Transverse colon (tissue), 4 donors: Measurements from ENCODE around the gene LMNTD2. TPM values are rescaled to one million over a fixed set of nuclear protein-coding genes. Genes with fewer than 3 reads are reported as not detected.

Experiments
- DNase-seq: peaks from one replicate; pipeline ENCODE4 v3.0.0-alpha.2; 2019
- H3K27ac ChIP-seq, 4 donors: fragments of 200-600 bp; sonication (generic); 2 replicates each; pipeline ENCODE4 v1.5.1; 2016 to 2018; ENCODE audit warnings: inconsistent platforms in 4 of 4
- H3K27me3 ChIP-seq: fragments of 200-600 bp; sonication (generic); 2 replicates; pipeline ENCODE4 v1.5.1; 2017; ENCODE audit warnings: inconsistent platforms
- H3K36me3 ChIP-seq, 4 donors: fragments of 200-600 bp; sonication (generic); 2 replicates each; pipeline ENCODE4 v1.5.1; 2017 to 2019; ENCODE audit warnings: inconsistent platforms in 4 of 4
- H3K4me1 ChIP-seq, 4 donors: fragments of 200-600 bp; sonication (generic); 2 replicates each; pipeline ENCODE4 v1.5.1; 2017 to 2020; ENCODE audit warnings: inconsistent platforms in 4 of 4
- H3K4me3 ChIP-seq, 4 donors: fragments of 200-600 bp; sonication (generic); 1 replicate in 1 of 4; 2 replicates in 3 of 4; pipeline versions ENCODE4 v1.5.1 to v1.6.1; 2017 to 2019; ENCODE audit warnings: inconsistent platforms in 4 of 4
- H3K9me3 ChIP-seq, 2 donors: fragments of 200-600 bp; sonication (generic); 2 replicates each; pipeline ENCODE4 v1.5.1; 2017 to 2019; ENCODE audit warnings: inconsistent platforms in 2 of 2
- EP300 ChIP-seq: sonication (generic); formaldehyde crosslinking; IDR thresholded peaks from one replicate; pipeline ENCODE4 v1.6.1; 2017; ENCODE audit warnings: antibody characterized with exemption, low read depth
- POLR2A ChIP-seq: fragments of 450-650 bp; IDR thresholded peaks from one replicate; pipeline ENCODE4 v1.6.1; 2016; ENCODE audit warnings: antibody characterized with exemption, mild to moderate bottlenecking, moderate library complexity
- POLR2AphosphoS5 ChIP-seq, 3 donors: sonication (generic); formaldehyde crosslinking; IDR thresholded peaks; one replicate each; pipeline ENCODE4 v1.6.1; 2016; ENCODE audit warnings: antibody characterized with exemption in 3 of 3
- WGBS, 2 donors: methylation state at CpG; one replicate each; pipeline ENCODE4 v1.1.5; 2018; ENCODE audit warnings: low coverage in 1 of 2; 5-methylcytosine and 5-hydroxymethylcytosine counted together
- in situ Hi-C, 4 donors: fragments of 200-750 bp; cut with MboI; loops; one replicate each; pipeline versions ENCODE4 v1.15.0 to v1.15.1; 2017; ENCODE audit warnings: low sequenced_read_pairs in 3 of 4, low pct_ligation_motif_present in 1 of 4, low pct_unique_long_range_greater_than_20kb in 1 of 4
- intact Hi-C: fragments of 100-400 bp; cut with DNase I; formaldehyde crosslinking; loops from one replicate; pipeline ENCODE4 v1.15.1; 2023; ENCODE audit warnings: low total_unique reads
- total RNA-seq, 4 donors: library from RNA; depleted of rRNA; stranded (reverse); fragments of >200 nt; gene quantifications; one replicate each; pipeline ENCODE4 v1.1.0, GENCODE V29; 2016
- TF ChIP-seq, protein P1 (sequence below), 5 experiments: fragments of 200-600 bp in 3 of 5; fragments of 450-650 bp in 2 of 5; sonication (generic) in 3 of 5; IDR thresholded peaks; 1 replicate in 2 of 5; 2 replicates in 3 of 5; pipeline ENCODE4 v1.5.1; 2016 to 2017; ENCODE audit warnings: antibody characterized with exemption in 5 of 5, inconsistent platforms in 3 of 5, mild to moderate bottlenecking in 2 of 5, moderate library complexity in 1 of 5

Gene LMNTD2
- total RNA-seq, 4 donors from 2014 or later: 14.8 to 89.0 (median 16.6) TPM

- no peaks in the 10 kb centered on the region for H3K4me1 ChIP-seq
- H3K27ac ChIP-seq: no peak overlapping the region
- no peak for DNase-seq
- no peak overlapping the region for H3K4me3 ChIP-seq
- WGBS, 2 donors: 90 to 95% methylated on average over 4 to 11 of the region's 11 CpGs
- TF ChIP-seq EP300 (no peak), POLR2A (no peak), POLR2AphosphoS5 (IDR thresholded peaks at IDR 0.05) (no peak)
- TF ChIP-seq, protein P1, sequence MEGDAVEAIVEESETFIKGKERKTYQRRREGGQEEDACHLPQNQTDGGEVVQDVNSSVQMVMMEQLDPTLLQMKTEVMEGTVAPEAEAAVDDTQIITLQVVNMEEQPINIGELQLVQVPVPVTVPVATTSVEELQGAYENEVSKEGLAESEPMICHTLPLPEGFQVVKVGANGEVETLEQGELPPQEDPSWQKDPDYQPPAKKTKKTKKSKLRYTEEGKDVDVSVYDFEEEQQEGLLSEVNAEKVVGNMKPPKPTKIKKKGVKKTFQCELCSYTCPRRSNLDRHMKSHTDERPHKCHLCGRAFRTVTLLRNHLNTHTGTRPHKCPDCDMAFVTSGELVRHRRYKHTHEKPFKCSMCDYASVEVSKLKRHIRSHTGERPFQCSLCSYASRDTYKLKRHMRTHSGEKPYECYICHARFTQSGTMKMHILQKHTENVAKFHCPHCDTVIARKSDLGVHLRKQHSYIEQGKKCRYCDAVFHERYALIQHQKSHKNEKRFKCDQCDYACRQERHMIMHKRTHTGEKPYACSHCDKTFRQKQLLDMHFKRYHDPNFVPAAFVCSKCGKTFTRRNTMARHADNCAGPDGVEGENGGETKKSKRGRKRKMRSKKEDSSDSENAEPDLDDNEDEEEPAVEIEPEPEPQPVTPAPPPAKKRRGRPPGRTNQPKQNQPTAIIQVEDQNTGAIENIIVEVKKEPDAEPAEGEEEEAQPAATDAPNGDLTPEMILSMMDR (IDR thresholded peaks at IDR 0.05): no peak
- peaks cover 0 to 67% (median 35%) of the 10 kb centered on the region in 4 donors for H3K36me3 ChIP-seq
- intact Hi-C loops (no loop called here), in situ Hi-C loops (no loop called here)
- H3K9me3 ChIP-seq: no peaks in the 10 kb centered on the region
- no peaks in the 10 kb centered on the region for H3K27me3 ChIP-seq
These were observed 30.5 kb upstream of the LMNTD2 start for GRCh38 chr11:590997-591396.

DNA sequence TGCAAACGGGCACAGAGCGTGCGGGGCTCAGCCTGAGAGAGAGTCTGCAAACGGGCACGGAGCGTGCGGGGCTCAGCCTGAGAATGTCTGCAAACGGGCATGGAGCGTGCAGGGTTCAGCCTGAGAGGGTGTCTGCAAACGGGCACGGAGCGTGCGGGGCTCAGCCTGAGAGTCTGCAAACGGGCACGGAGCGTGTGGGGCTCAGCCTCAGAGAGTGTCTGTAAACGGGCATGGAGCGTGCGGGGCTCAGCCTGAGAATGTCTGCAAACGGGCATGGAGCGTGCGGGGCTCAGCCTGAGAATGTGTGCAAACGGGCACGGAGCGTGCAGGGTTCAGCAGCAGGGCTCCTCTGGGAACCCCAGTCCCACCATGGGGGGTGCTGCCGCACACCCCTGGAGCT lies 29.3 kb upstream of the LMNTD2 start:
- no peak for TF ChIP-seq POLR2A
- no peak for TF ChIP-seq EP300
- no peak for TF ChIP-seq POLR2AphosphoS5 (IDR thresholded peaks at IDR 0.05)
- TF ChIP-seq, protein P1 (IDR thresholded peaks at IDR 0.05): no peak
- intact Hi-C loops: no loop called here

DNA sequence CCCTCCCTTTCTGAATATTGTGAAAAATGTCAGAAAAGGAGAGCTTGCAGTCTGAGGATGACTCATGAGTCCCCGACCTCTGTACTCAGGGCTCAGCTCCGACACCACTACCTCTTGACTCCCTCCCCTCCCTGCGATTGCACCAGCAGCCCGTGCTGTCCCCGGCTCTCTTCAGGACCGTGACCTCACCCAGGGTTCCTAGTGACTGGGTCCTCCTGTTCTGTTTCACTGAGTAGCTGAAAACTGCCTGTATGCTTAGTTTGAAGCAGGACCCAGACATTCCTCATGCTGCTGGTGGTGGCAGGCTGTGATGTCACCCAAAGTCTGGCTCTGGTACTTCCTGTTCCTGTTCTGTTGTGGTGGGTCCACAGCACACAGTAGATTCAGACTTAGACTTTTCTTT lies 27.4 kb upstream of the LMNTD2 start:
- 53 to 59% methylated on average over 2 to 6 of the region's 6 CpGs for WGBS, 2 donors
- in situ Hi-C loops: no loop called here

More for the DNA sequence above, 29.3 kb upstream of the LMNTD2 start:
- in situ Hi-C loops: no loop called here
- no peak overlapping the region for H3K4me3 ChIP-seq
- H3K27me3 ChIP-seq: no peaks in the 10 kb centered on the region
- WGBS, 2 donors: 92 to 94% methylated on average over 8 to 26 of the region's 26 CpGs
- peaks cover 0 to 64% (median 30%) of the 10 kb centered on the region in 4 donors for H3K36me3 ChIP-seq
- H3K27ac ChIP-seq: no peak overlapping the region
- H3K9me3 ChIP-seq: no peaks in the 10 kb centered on the region
- no peak for DNase-seq
- no peaks in the 10 kb centered on the region for H3K4me1 ChIP-seq

GRCh38 chr11:587546-587945 lies 27.0 kb upstream of the LMNTD2 start:
- peaks cover 0 to 55% (median 25%) of the 10 kb centered on the region in 4 donors for H3K36me3 ChIP-seq
- intact Hi-C loops (no loop called here), in situ Hi-C loops (no loop called here)
- H3K9me3 ChIP-seq: no peaks in the 10 kb centered on the region
- TF ChIP-seq, protein P1 (IDR thresholded peaks at IDR 0.05): no peak
- H3K27me3 ChIP-seq: no peaks in the 10 kb centered on the region
- DNase-seq: no peak
- no peaks in the 10 kb centered on the region for H3K4me1 ChIP-seq
- no peak overlapping the region for H3K4me3 ChIP-seq
- 84 to 86% methylated on average over 2 to 8 of the region's 8 CpGs for WGBS, 2 donors
- peak overlapping the region in 2 of 4 donors; percentile 23 to 26 for H3K27ac ChIP-seq

More for the DNA sequence above, 27.4 kb upstream of the LMNTD2 start:
- Histone ChIP-seq H3K27ac (peak overlapping the region in 2 of 4 donors; percentile 3 to 23), H3K4me3 (no peak overlapping the region), H3K36me3 (peaks cover 0 to 56% (median 26%) of the 10 kb centered on the region in 4 donors), H3K27me3 (no peaks in the 10 kb centered on the region), H3K9me3 (no peaks in the 10 kb centered on the region), H3K4me1 (no peaks in the 10 kb centered on the region)
- intact Hi-C loops: no loop called here
- no peak for TF ChIP-seq POLR2AphosphoS5 (IDR thresholded peaks at IDR 0.05)
- TF ChIP-seq EP300: no peak
- TF ChIP-seq, protein P1 (IDR thresholded peaks at IDR 0.05): no peak
- TF ChIP-seq POLR2A: no peak
- no peak for DNase-seq
